ENCODE results near the gene HCN3.
A peak's percentile ranks its signal among the peaks of the same experiment; 100 is the strongest.
"Not testable (repeated sequence)": the region's sequence is repeated elsewhere in the genome, so short reads cannot be mapped to it uniquely, and the experiment has no call there.

HCN3 gene

GRCh38 chr1:155285631-155286044 is 8.4 kb downstream of the HCN3 start:
- DNase-seq = no peak

- DNase-seq = no peak
These were observed 9.3 kb downstream of the HCN3 start for GRCh38 chr1:155286544-155286943.

- no peak for DNase-seq
These were observed 10.8 kb downstream of the HCN3 start for GRCh38 chr1:155287987-155288543.

- DNase-seq = not testable (repeated sequence)
These were observed 13.7 kb downstream of the HCN3 start for GRCh38 chr1:155291006-155291405.

- no peak for DNase-seq
These were observed 16.0 kb downstream of the HCN3 start for GRCh38 chr1:155293086-155293749.

- DNase-seq = no peak
These were observed 17.4 kb downstream of the HCN3 start for GRCh38 chr1:155294520-155295182.

- no peak for DNase-seq
These were observed 18.1 kb downstream of the HCN3 start for GRCh38 chr1:155295183-155295941.

GRCh38 chr1:155295942-155296267 is 18.6 kb downstream of the HCN3 start:
- no peak for DNase-seq

GRCh38 chr1:155296661-155297060 is 19.4 kb downstream of the HCN3 start:
- no peak for DNase-seq

GRCh38 chr1:155297384-155297783 is 20.1 kb downstream of the HCN3 start:
- no peak for DNase-seq

GRCh38 chr1:155300024-155300423 is 22.8 kb downstream of the HCN3 start:
- DNase-seq = no peak

- no peak for DNase-seq
These were observed 23.5 kb downstream of the HCN3 start for GRCh38 chr1:155300553-155301329.

GRCh38 chr1:155301342-155301841 is 24.1 kb downstream of the HCN3 start, which contains the start of gene PKLR:
TSS of gene PKLR (minus strand) at chr1:155301438. CDS start at chr1:155301395, 43 bp downstream.
- no peak for DNase-seq

- DNase-seq = no peak
These were observed 27.3 kb downstream of the HCN3 start for GRCh38 chr1:155304558-155305063.

- no peak for DNase-seq
These were observed 28.7 kb downstream of the HCN3 start for GRCh38 chr1:155305881-155306391.

- no peak for DNase-seq
These were observed 30.0 kb downstream of the HCN3 start for GRCh38 chr1:155307247-155307740.

- peak; percentile 99 for DNase-seq
These were observed 31.5 kb downstream of the HCN3 start, which contains the start of gene FDPS for GRCh38 chr1:155308493-155309422. TSS of gene FDPS (plus strand) at chr1:155308866. CDS start at chr1:155309790, 924 bp downstream.

GRCh38 chr1:155309423-155310021 is 32.3 kb downstream of the HCN3 start:
- no peak for DNase-seq

GRCh38 chr1:155313261-155313660 is 36.0 kb downstream of the HCN3 start:
- DNase-seq = no peak

- no peak for DNase-seq
These were observed 39.7 kb downstream of the HCN3 start for GRCh38 chr1:155316922-155317321.

All from NCI-H187 treated with DMSO at 0.1 percent for 48 hours (cell line).